Measurements from ENCODE around the gene MYH14.

- TF ChIP-seq, protein P1, sequence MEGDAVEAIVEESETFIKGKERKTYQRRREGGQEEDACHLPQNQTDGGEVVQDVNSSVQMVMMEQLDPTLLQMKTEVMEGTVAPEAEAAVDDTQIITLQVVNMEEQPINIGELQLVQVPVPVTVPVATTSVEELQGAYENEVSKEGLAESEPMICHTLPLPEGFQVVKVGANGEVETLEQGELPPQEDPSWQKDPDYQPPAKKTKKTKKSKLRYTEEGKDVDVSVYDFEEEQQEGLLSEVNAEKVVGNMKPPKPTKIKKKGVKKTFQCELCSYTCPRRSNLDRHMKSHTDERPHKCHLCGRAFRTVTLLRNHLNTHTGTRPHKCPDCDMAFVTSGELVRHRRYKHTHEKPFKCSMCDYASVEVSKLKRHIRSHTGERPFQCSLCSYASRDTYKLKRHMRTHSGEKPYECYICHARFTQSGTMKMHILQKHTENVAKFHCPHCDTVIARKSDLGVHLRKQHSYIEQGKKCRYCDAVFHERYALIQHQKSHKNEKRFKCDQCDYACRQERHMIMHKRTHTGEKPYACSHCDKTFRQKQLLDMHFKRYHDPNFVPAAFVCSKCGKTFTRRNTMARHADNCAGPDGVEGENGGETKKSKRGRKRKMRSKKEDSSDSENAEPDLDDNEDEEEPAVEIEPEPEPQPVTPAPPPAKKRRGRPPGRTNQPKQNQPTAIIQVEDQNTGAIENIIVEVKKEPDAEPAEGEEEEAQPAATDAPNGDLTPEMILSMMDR (IDR thresholded peaks at IDR 0.05), result no peak
- TF ChIP-seq POLR2A (IDR thresholded peaks at IDR 0.05), result no peak
- no peak for TF ChIP-seq POLR2AphosphoS5 (IDR thresholded peaks at IDR 0.05)
These were observed 123.6 kb downstream of the MYH14 start for GRCh38 chr19:50327013-50327412.
